ENCODE results near the gene NDUFS6.
A peak's percentile ranks its signal among the peaks of the same experiment; 100 is the strongest.

The NDUFS6 gene

DNA sequence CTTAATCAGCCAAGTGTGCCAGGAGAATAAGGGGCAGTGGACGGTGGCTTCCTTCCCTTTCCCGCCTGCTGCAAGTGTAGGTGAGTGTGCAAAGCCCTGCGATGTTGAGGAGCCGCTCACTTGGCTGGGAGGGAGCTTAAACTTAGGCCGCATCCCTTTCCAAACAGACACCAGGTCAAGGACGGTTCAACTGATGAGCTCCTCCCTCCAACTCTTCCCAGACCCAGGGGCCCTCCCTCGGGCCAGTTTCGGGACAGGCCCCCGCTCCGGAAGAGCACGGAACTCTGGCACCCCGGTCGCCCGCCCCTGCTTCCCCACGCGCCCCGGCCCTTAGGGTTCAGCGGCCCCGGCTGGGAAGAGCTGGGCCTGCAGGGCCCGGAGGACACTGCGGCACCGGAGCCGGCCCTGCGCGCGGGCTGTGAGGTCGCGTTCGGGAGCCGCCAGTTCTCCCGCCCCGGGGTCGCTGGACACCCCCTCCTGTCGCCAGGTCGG, 2.1 kb upstream of the NDUFS6 start:
- Histone ChIP-seq H3K4me3 (ENCODE audit: low read length) (peak overlapping the region; percentile 74), H3K23ac (ENCODE audit: low read length) (no peak overlapping the region), H3K36me3 (ENCODE audit: control insufficient read depth, insufficient read depth, low read length) (peaks cover 13% of the 10 kb centered on the region), H2BK5ac (ENCODE audit: low read length) (no peak overlapping the region), H2BK15ac (replicated peaks; ENCODE audit: low read depth) (no peak overlapping the region), H3K4ac (ENCODE audit: low read depth, low read length) (peak overlapping the region; percentile 94), H3K4me2 (ENCODE audit: low read length) (peak overlapping the region; percentile 97), H3K4me1 (ENCODE audit: control insufficient read depth, low read depth, low read length) (peaks cover 3% of the 10 kb centered on the region), H2AK5ac (ENCODE audit: low read length) (no peak overlapping the region), H4K5ac (ENCODE audit: low read length) (no peak overlapping the region), H3K18ac (ENCODE audit: low read length) (peak overlapping the region; percentile 10), H3K79me2 (ENCODE audit: control insufficient read depth, insufficient read depth, low read length) (peaks cover 26% of the 10 kb centered on the region), H3K27me3 (ENCODE audit: insufficient read depth, low read length, poor library complexity) (no peaks in the 10 kb centered on the region), H3K27ac (ENCODE audit: low read depth, low read length) (no peak overlapping the region), H3K9ac (ENCODE audit: low read length) (peak overlapping the region; percentile 90), H3K56ac (ENCODE audit: low read length) (peak overlapping the region; percentile 97), H4K8ac (ENCODE audit: low read depth, low read length) (no peak overlapping the region), H3K79me1 (ENCODE audit: low read length) (peaks cover 25% of the 10 kb centered on the region), H2BK120ac (ENCODE audit: low read depth, low read length) (no peak overlapping the region)
- WGBS (ENCODE audit: extremely low coverage, insufficient coverage, low lambda C conversion rate) = no CpG with 5 or more reads among the region's 35 CpGs
- peak; percentile 36 for DNase-seq

DNA sequence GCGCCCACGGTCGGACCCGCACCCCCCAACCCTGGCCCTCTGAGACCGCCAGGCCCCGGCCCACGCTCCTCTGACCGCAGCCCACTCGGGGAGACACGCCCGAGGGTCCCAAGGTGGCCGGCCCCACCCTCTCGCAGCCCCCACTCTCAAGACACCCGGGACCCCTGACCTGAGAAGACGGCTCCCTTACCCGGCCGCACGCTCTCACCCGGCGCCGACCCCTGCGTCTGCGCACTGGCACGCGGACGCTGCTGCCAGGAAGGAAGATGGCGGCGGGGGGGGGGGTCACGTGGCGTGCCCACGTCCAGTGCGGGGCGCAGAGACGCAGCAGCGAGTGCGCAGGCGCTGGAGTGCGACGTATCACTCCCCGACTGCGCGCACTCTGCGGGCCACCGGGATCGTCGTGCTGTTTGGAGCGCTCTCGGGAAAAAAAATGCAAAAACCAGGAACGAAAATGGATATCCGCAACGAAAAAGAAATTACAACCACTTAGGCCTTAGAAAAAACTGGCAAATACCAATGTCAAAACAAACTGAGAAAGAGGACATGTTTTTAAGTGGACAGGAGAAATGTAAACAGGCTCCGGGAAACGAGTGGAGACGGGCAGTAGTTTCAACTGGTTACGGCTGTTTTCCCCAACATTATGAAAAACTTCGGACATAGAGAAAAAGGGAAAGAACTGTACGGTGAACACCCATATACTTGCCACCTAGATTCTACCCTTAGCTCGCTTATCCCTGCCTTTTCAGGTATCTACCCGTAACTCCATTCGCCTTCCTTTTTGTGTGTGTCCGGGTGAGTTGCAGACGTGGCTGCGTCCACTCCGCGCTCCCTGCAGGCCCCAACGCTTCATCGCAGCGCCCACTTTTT, 1.4 kb upstream of the NDUFS6 start, which contains the start of gene MRPL36:
MRPL36 (minus strand) TSS at position 236 of the 870 bp plus-strand sequence. CDS start 902 bp downstream, outside the sequence.
- H3K4me3 ChIP-seq (ENCODE audit: low read length) = peak within 1 kb of the TSS; percentile 74
- H3K18ac ChIP-seq (ENCODE audit: low read length) = peak within 1 kb of the TSS; percentile 10
- H3K4ac ChIP-seq (ENCODE audit: low read depth, low read length) = peak within 1 kb of the TSS; percentile 94
- no CpG with 5 or more reads among the region's 68 CpGs for WGBS (ENCODE audit: extremely low coverage, insufficient coverage, low lambda C conversion rate)
- peak; percentile 95 for DNase-seq
- H3K79me2 ChIP-seq (ENCODE audit: control insufficient read depth, insufficient read depth, low read length) = peaks cover 32% of the 10 kb centered on the region
- no peak within 1 kb of the TSS for H3K27ac ChIP-seq (ENCODE audit: low read depth, low read length)
- H2BK15ac ChIP-seq (replicated peaks; ENCODE audit: low read depth) = no peak within 1 kb of the TSS
- H2BK120ac ChIP-seq (ENCODE audit: low read depth, low read length) = no peak within 1 kb of the TSS
- no peaks in the 10 kb centered on the region for H3K27me3 ChIP-seq (ENCODE audit: insufficient read depth, low read length, poor library complexity)
- H4K5ac ChIP-seq (ENCODE audit: low read length) = no peak within 1 kb of the TSS
- H3K79me1 ChIP-seq (ENCODE audit: low read length) = peaks cover 25% of the 10 kb centered on the region
- no peak within 1 kb of the TSS for H3K23ac ChIP-seq (ENCODE audit: low read length)
- peak within 1 kb of the TSS; percentile 97 for H3K4me2 ChIP-seq (ENCODE audit: low read length)
- peak within 1 kb of the TSS; percentile 90 for H3K9ac ChIP-seq (ENCODE audit: low read length)
- no peak within 1 kb of the TSS for H4K8ac ChIP-seq (ENCODE audit: low read depth, low read length)
- no peak within 1 kb of the TSS for H2AK5ac ChIP-seq (ENCODE audit: low read length)
- H3K56ac ChIP-seq (ENCODE audit: low read length) = peak within 1 kb of the TSS; percentile 97
- peaks cover 13% of the 10 kb centered on the region for H3K36me3 ChIP-seq (ENCODE audit: control insufficient read depth, insufficient read depth, low read length)
- peaks cover 3% of the 10 kb centered on the region for H3K4me1 ChIP-seq (ENCODE audit: control insufficient read depth, low read depth, low read length)
- H2BK5ac ChIP-seq (ENCODE audit: low read length) = no peak within 1 kb of the TSS

DNA sequence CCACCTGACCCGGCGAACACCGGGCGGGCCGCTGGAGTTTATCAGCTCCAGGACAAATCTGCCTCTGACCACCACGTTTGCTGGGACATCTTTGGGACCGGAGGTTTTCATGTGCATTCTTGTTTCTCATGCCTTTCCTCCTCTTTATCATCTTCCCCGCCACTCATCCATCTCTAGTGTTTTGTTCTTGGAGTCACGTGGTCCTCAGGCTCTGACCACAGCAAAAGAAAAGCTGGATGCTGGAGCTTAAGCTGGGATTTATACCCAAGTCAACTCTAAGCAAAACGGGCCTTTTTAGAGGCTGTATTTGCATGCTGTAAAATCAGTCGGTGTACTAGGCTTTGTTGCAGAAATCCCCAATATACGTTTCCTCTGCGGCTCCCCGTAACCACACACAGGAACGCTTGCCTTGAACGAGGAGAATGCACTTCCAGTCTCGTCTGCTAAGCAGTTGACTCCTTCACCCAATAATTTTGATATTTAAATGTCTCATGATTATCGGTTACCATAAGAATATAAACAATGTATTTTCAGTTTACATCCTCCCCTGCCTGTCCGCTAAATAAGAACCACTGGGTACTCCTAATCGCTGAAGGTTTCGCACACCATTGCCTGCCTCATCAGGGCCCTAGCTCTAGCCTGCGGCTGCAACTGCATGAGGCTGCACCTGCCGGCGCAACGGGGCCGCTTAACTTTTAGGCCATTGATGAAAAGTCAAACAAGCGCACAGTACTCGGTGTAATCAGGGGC, 560 bp upstream of the NDUFS6 start:
- H3K79me1 ChIP-seq (ENCODE audit: low read length) = peaks cover 27% of the 10 kb centered on the region
- peaks cover 38% of the 10 kb centered on the region for H3K79me2 ChIP-seq (ENCODE audit: control insufficient read depth, insufficient read depth, low read length)
- no CpG with 5 or more reads among the region's 28 CpGs for WGBS (ENCODE audit: extremely low coverage, insufficient coverage, low lambda C conversion rate)
- peaks cover 13% of the 10 kb centered on the region for H3K36me3 ChIP-seq (ENCODE audit: control insufficient read depth, insufficient read depth, low read length)
- peak; percentile 72 for DNase-seq
- no peak overlapping the region for H2BK5ac ChIP-seq (ENCODE audit: low read length)
- H2BK120ac ChIP-seq (ENCODE audit: low read depth, low read length) = no peak overlapping the region
- H3K4me1 ChIP-seq (ENCODE audit: control insufficient read depth, low read depth, low read length) = peaks cover 3% of the 10 kb centered on the region
- no peak overlapping the region for H2AK5ac ChIP-seq (ENCODE audit: low read length)
- H3K4me2 ChIP-seq (ENCODE audit: low read length) = peak overlapping the region; percentile 70
- no peak overlapping the region for H3K27ac ChIP-seq (ENCODE audit: low read depth, low read length)
- no peak overlapping the region for H4K5ac ChIP-seq (ENCODE audit: low read length)
- H3K9ac ChIP-seq (ENCODE audit: low read length) = peak overlapping the region; percentile 84
- no peak overlapping the region for H3K18ac ChIP-seq (ENCODE audit: low read length)
- no peak overlapping the region for H2BK15ac ChIP-seq (replicated peaks; ENCODE audit: low read depth)
- H3K56ac ChIP-seq (ENCODE audit: low read length) = peak overlapping the region; percentile 89
- no peak overlapping the region for H4K8ac ChIP-seq (ENCODE audit: low read depth, low read length)
- H3K27me3 ChIP-seq (ENCODE audit: insufficient read depth, low read length, poor library complexity) = no peaks in the 10 kb centered on the region
- H3K23ac ChIP-seq (ENCODE audit: low read length) = no peak overlapping the region
- peak overlapping the region; percentile 69 for H3K4me3 ChIP-seq (ENCODE audit: low read length)
- no peak overlapping the region for H3K4ac ChIP-seq (ENCODE audit: low read depth, low read length)

DNA sequence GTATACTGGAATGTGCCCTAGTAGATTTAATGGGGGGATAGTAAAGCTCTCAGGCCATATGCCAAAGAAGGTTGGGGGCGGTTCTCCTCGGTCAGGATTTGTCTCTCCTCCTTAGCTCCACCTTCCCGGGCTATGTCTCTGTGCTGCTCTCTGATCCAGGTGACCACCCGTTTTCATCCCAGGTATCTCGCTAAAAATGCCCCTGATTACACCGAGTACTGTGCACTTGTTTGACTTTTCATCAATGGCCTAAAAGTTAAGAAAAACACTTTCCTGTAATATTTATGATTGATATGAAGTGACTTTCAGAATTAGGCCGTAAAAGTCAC, 724 bp downstream of the NDUFS6 start:
- peaks cover 46% of the 10 kb centered on the region for H3K79me2 ChIP-seq (ENCODE audit: control insufficient read depth, insufficient read depth, low read length)
- no peak overlapping the region for H4K8ac ChIP-seq (ENCODE audit: low read depth, low read length)
- DNase-seq = peak; percentile 71
- peak overlapping the region; percentile 91 for H3K9ac ChIP-seq (ENCODE audit: low read length)
- H3K36me3 ChIP-seq (ENCODE audit: control insufficient read depth, insufficient read depth, low read length) = peaks cover 13% of the 10 kb centered on the region
- no peak overlapping the region for H3K18ac ChIP-seq (ENCODE audit: low read length)
- no peaks in the 10 kb centered on the region for H3K27me3 ChIP-seq (ENCODE audit: insufficient read depth, low read length, poor library complexity)
- H3K27ac ChIP-seq (ENCODE audit: low read depth, low read length) = no peak overlapping the region
- no peak overlapping the region for H2BK15ac ChIP-seq (replicated peaks; ENCODE audit: low read depth)
- no peak overlapping the region for H3K4ac ChIP-seq (ENCODE audit: low read depth, low read length)
- H3K4me3 ChIP-seq (ENCODE audit: low read length) = peak overlapping the region; percentile 85
- peak overlapping the region; percentile 17 for H3K4me2 ChIP-seq (ENCODE audit: low read length)
- no peak overlapping the region for H2BK5ac ChIP-seq (ENCODE audit: low read length)
- peaks cover 26% of the 10 kb centered on the region for H3K79me1 ChIP-seq (ENCODE audit: low read length)
- WGBS (ENCODE audit: extremely low coverage, insufficient coverage, low lambda C conversion rate) = no CpG with 5 or more reads among the region's 7 CpGs
- peaks cover 3% of the 10 kb centered on the region for H3K4me1 ChIP-seq (ENCODE audit: control insufficient read depth, low read depth, low read length)
- no peak overlapping the region for H4K5ac ChIP-seq (ENCODE audit: low read length)
- no peak overlapping the region for H2AK5ac ChIP-seq (ENCODE audit: low read length)
- H3K56ac ChIP-seq (ENCODE audit: low read length) = peak overlapping the region; percentile 99
- no peak overlapping the region for H2BK120ac ChIP-seq (ENCODE audit: low read depth, low read length)
- H3K23ac ChIP-seq (ENCODE audit: low read length) = no peak overlapping the region

DNA sequence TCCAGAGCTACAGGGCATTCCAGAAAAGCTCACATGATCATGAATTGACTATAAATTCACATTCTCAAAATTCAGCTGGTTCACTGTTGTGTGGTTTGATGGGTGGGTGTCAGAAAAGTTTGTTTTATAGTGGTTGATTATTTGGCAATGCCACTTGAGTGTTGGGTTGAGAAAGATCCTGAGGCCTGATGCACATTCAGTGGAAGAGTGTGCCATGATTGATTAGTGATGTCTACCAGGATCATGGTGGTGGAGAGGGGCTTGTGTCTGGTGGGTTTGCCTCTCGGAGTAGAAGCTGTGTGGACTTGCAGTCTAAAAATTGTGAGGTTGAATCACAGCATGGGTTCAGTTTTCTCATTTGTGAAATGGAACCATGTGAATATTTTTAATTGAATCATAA, 2.0 kb downstream of the NDUFS6 start:
- H3K79me1 ChIP-seq (ENCODE audit: low read length) = peaks cover 24% of the 10 kb centered on the region
- H2AK5ac ChIP-seq (ENCODE audit: low read length) = no peak overlapping the region
- H3K4me3 ChIP-seq (ENCODE audit: low read length) = no peak overlapping the region
- no peak overlapping the region for H3K4ac ChIP-seq (ENCODE audit: low read depth, low read length)
- H3K23ac ChIP-seq (ENCODE audit: low read length) = no peak overlapping the region
- no peak overlapping the region for H3K9ac ChIP-seq (ENCODE audit: low read length)
- no peak overlapping the region for H3K18ac ChIP-seq (ENCODE audit: low read length)
- no peak overlapping the region for H3K4me2 ChIP-seq (ENCODE audit: low read length)
- H3K27me3 ChIP-seq (ENCODE audit: insufficient read depth, low read length, poor library complexity) = no peaks in the 10 kb centered on the region
- no peak overlapping the region for H3K27ac ChIP-seq (ENCODE audit: low read depth, low read length)
- peaks cover 3% of the 10 kb centered on the region for H3K4me1 ChIP-seq (ENCODE audit: control insufficient read depth, low read depth, low read length)
- no peak overlapping the region for H4K8ac ChIP-seq (ENCODE audit: low read depth, low read length)
- no peak overlapping the region for H2BK15ac ChIP-seq (replicated peaks; ENCODE audit: low read depth)
- no peak overlapping the region for H2BK5ac ChIP-seq (ENCODE audit: low read length)
- no peak overlapping the region for H2BK120ac ChIP-seq (ENCODE audit: low read depth, low read length)
- H3K56ac ChIP-seq (ENCODE audit: low read length) = no peak overlapping the region
- no peak overlapping the region for H4K5ac ChIP-seq (ENCODE audit: low read length)
- H3K36me3 ChIP-seq (ENCODE audit: control insufficient read depth, insufficient read depth, low read length) = peaks cover 13% of the 10 kb centered on the region
- peaks cover 54% of the 10 kb centered on the region for H3K79me2 ChIP-seq (ENCODE audit: control insufficient read depth, insufficient read depth, low read length)
- DNase-seq = no peak
- WGBS (ENCODE audit: extremely low coverage, insufficient coverage, low lambda C conversion rate) = no CpG with 5 or more reads among the region's 1 CpG

Measured in mesendoderm (in vitro differentiated cells).